Neuronal stem cell (in vitro differentiated cells): Measurements from ENCODE around the gene RSU1.

ENCODE experiments used
- DNase-seq: peaks from one replicate; pipeline ENCODE4 v3.0.0-alpha.2; 2013; ENCODE audit warnings: low spot score
- H2AFZ ChIP-seq: one replicate; pipeline ENCODE4 v1.6.1; 2013; ENCODE audit warnings: mild to moderate bottlenecking, low read length, inconsistent platforms
- H2AK5ac ChIP-seq: 2 replicates; pipeline ENCODE4 v1.6.1; 2013; ENCODE audit warnings: low read depth, mild to moderate bottlenecking, inconsistent platforms, low read length, moderate library complexity, mixed read lengths
- H2BK120ac ChIP-seq: 2 replicates; pipeline ENCODE4 v1.6.1; 2013; ENCODE audit warnings: low read depth, mild to moderate bottlenecking, inconsistent platforms, low read length, moderate library complexity, mixed read lengths
- H2BK12ac ChIP-seq: one replicate; pipeline ENCODE4 v1.6.1; 2013; ENCODE audit warnings: low read length, inconsistent platforms
- H2BK15ac ChIP-seq: 2 replicates; pipeline ENCODE4 v1.6.1; 2013; ENCODE audit warnings: mild to moderate bottlenecking, low read length, inconsistent platforms, mixed read lengths
- H2BK5ac ChIP-seq: one replicate; pipeline ENCODE4 v1.6.1; 2013; ENCODE audit warnings: inconsistent platforms, mild to moderate bottlenecking, low read length, moderate library complexity
- H3K14ac ChIP-seq: one replicate; pipeline ENCODE4 v1.6.1; 2013; ENCODE audit warnings: low read length, inconsistent platforms
- H3K18ac ChIP-seq: 2 replicates; pipeline ENCODE4 v1.6.1; 2013; ENCODE audit warnings: low read length, inconsistent platforms
- H3K23ac ChIP-seq: 2 replicates; pipeline ENCODE4 v1.6.1; 2013; ENCODE audit warnings: low read depth, mild to moderate bottlenecking, mixed read lengths, low read length, inconsistent platforms; ENCODE audit not compliant: poor library complexity
- H3K27ac ChIP-seq: replicated peaks from 3 replicates; pipeline ENCODE4 v1.5.1; 2013; ENCODE audit warnings: low read length, inconsistent platforms
- H3K27me3 ChIP-seq, 3 experiments: 2 replicates each; pipeline ENCODE4 v1.6.1; 2013; ENCODE audit warnings: low read length in 3 of 3, mild to moderate bottlenecking in 2 of 3, inconsistent platforms in 1 of 3, low read depth in 1 of 3, mixed read lengths in 1 of 3, moderate library complexity in 1 of 3; ENCODE audit not compliant: control insufficient read depth in 3 of 3, insufficient read depth in 3 of 3
- H3K36me3 ChIP-seq, 2 donors: replicated peaks in 1 of 2; 2 replicates each; pipeline ENCODE4 v1.6.1; 2013; ENCODE audit warnings: low read length in 2 of 2; ENCODE audit not compliant: control insufficient read depth in 2 of 2, insufficient read depth in 2 of 2
- H3K4ac ChIP-seq: 2 replicates; pipeline ENCODE4 v1.6.1; 2013; ENCODE audit warnings: inconsistent platforms, mild to moderate bottlenecking, low read length, moderate library complexity
- H3K4me1 ChIP-seq, 2 donors: 1 replicate in 1 of 2; 2 replicates in 1 of 2; pipeline ENCODE4 v1.6.1; 2013; ENCODE audit warnings: low read length in 2 of 2, low read depth in 1 of 2; ENCODE audit not compliant: control insufficient read depth in 2 of 2, insufficient read depth in 1 of 2
- H3K4me2 ChIP-seq: one replicate; pipeline ENCODE4 v1.6.1; 2013; ENCODE audit warnings: mild to moderate bottlenecking, low read length, inconsistent platforms; ENCODE audit not compliant: insufficient read depth, poor library complexity, severe bottlenecking
- H3K4me3 ChIP-seq, 2 donors: 2 replicates each; pipeline ENCODE4 v1.5.1; 2013; ENCODE audit warnings: low read length in 2 of 2, mild to moderate bottlenecking in 2 of 2, inconsistent platforms in 1 of 2, moderate library complexity in 1 of 2
- H3K79me1 ChIP-seq: one replicate; pipeline ENCODE4 v1.6.1; 2013; ENCODE audit warnings: low read depth, mild to moderate bottlenecking, inconsistent platforms, low read length, moderate library complexity
- H3K9ac ChIP-seq: one replicate; pipeline ENCODE4 v1.6.1; 2013; ENCODE audit warnings: mild to moderate bottlenecking, low read depth, low read length, inconsistent platforms; ENCODE audit not compliant: poor library complexity
- H3K9me3 ChIP-seq, 2 donors: replicated peaks in 1 of 2; 2 replicates each; pipeline versions ENCODE3 to v1.6.1; 2013; ENCODE audit warnings: low read length in 2 of 2, mild to moderate bottlenecking in 2 of 2, inconsistent platforms in 1 of 2, low read depth in 1 of 2, mixed read lengths in 1 of 2, moderate library complexity in 1 of 2; ENCODE audit not compliant: control insufficient read depth in 2 of 2, insufficient read depth in 1 of 2
- H4K8ac ChIP-seq: one replicate; pipeline ENCODE4 v1.6.1; 2013; ENCODE audit warnings: low read depth, mild to moderate bottlenecking, inconsistent platforms, low read length, moderate library complexity
- H4K91ac ChIP-seq: one replicate; pipeline ENCODE4 v1.6.1; 2013; ENCODE audit warnings: low read length, low read depth, mild to moderate bottlenecking, inconsistent platforms; ENCODE audit not compliant: poor library complexity
- WGBS, 2 donors: extraction: QIAGEN DNeasy Blood & Tissue Kit; methylation state at CpG; one replicate each; pipeline ENCODE4 v1.1.7; 2013; ENCODE audit warnings: missing lambda C conversion rate in 2 of 2, mixed read lengths in 1 of 2; ENCODE audit not compliant: insufficient read length in 2 of 2, insufficient replicate concordance in 1 of 2; ENCODE audit errors: extremely low coverage in 2 of 2; 5-methylcytosine and 5-hydroxymethylcytosine counted together

The RSU1 gene

DNA sequence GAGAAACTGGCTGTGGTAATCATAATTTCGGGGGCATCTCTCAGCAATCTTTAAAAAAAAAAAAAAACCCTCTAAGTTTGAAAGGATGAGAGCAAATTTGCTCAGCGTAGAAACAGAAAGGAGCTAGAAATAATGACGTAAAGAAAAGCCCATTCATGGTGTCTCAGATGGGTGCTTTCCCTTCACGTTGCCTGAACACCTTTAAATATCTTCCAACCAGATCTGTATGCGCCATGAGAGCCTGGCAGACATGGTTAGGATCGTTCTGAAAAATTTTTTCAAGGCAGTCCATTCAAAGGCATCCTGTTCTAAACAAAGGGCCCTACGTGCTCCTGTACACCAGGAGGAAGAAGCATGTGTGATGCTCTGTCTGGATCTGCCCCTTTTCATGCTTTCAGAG is 154.3 kb downstream of the RSU1 start:
- no CpG with 5 or more reads among the region's 7 CpGs for WGBS, 2 donors
- H3K9me3 ChIP-seq = no peaks in the 10 kb centered on the region
- H3K27ac ChIP-seq = no peak overlapping the region

GRCh38 chr10:16656895-16657294 is 160.3 kb downstream of the RSU1 start:
- H3K18ac ChIP-seq = no peak overlapping the region
- H3K27ac ChIP-seq = no peak overlapping the region
- H3K4me1 ChIP-seq = no peaks in the 10 kb centered on the region
- H2BK12ac ChIP-seq = no peak overlapping the region
- H4K91ac ChIP-seq = no peak overlapping the region
- H3K9ac ChIP-seq = no peak overlapping the region
- no peaks in the 10 kb centered on the region for H3K9me3 ChIP-seq
- H2AK5ac ChIP-seq = no peak overlapping the region
- no peak overlapping the region for H3K4ac ChIP-seq
- H3K4me3 ChIP-seq = no peak overlapping the region
- no peak overlapping the region for H4K8ac ChIP-seq
- no peaks in the 10 kb centered on the region for H3K36me3 ChIP-seq
- no CpG with 5 or more reads among the region's 3 CpGs for WGBS, 2 donors
- H3K27me3 ChIP-seq = no peaks in the 10 kb centered on the region
- no peak overlapping the region for H3K4me2 ChIP-seq
- H2BK5ac ChIP-seq = no peak overlapping the region
- H2BK15ac ChIP-seq = no peak overlapping the region
- no peak overlapping the region for H3K14ac ChIP-seq
- no peak for DNase-seq
- no peak overlapping the region for H2AFZ ChIP-seq
- H2BK120ac ChIP-seq = no peak overlapping the region
- no peak overlapping the region for H3K23ac ChIP-seq
- H3K79me1 ChIP-seq = peaks cover 2% of the 10 kb centered on the region

More for the DNA sequence above, 154.3 kb downstream of the RSU1 start:
- Histone ChIP-seq H2AFZ (no peak overlapping the region), H3K9ac (no peak overlapping the region), H3K4ac (no peak overlapping the region), H3K36me3 (no peaks in the 10 kb centered on the region), H4K91ac (no peak overlapping the region), H3K4me1 (no peaks in the 10 kb centered on the region), H3K4me2 (no peak overlapping the region), H3K27me3 (no peaks in the 10 kb centered on the region), H4K8ac (no peak overlapping the region), H3K4me3 (no peak overlapping the region), H3K23ac (no peak overlapping the region), H2BK15ac (no peak overlapping the region), H3K79me1 (no peaks in the 10 kb centered on the region), H3K14ac (no peak overlapping the region), H2BK120ac (no peak overlapping the region), H3K18ac (no peak overlapping the region), H2AK5ac (no peak overlapping the region), H2BK5ac (no peak overlapping the region), H2BK12ac (no peak overlapping the region)
- DNase-seq = no peak

DNA sequence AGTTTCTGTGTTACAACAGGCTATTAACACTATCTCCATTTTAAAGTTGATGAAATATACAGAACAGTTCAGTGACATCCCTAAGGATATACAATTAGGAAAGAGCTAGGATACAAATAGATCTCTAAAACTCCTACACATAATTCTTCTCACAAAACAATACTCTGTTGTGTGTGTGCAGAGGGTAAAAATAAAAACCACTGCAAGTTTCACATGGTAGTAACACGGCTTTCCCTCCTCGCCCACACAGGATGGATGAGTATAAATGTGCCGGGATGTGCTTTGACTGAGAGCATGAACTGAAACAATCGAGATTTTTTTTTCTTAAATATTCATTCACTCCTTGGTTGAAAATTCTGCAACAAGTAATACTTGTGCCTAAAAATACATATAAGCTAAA is 164.0 kb downstream of the RSU1 start:
- H4K91ac ChIP-seq = no peak overlapping the region
- H2BK15ac ChIP-seq = no peak overlapping the region
- no CpG with 5 or more reads among the region's 4 CpGs for WGBS, 2 donors
- H2BK5ac ChIP-seq = no peak overlapping the region
- H3K9me3 ChIP-seq = no peaks in the 10 kb centered on the region
- H3K14ac ChIP-seq = no peak overlapping the region
- H3K9ac ChIP-seq = no peak overlapping the region
- H3K79me1 ChIP-seq = peaks cover 2% of the 10 kb centered on the region
- no peaks in the 10 kb centered on the region for H3K36me3 ChIP-seq
- H3K18ac ChIP-seq = no peak overlapping the region
- H3K27me3 ChIP-seq = no peaks in the 10 kb centered on the region
- H3K27ac ChIP-seq = no peak overlapping the region
- no peak overlapping the region for H2AK5ac ChIP-seq
- H3K4me3 ChIP-seq = no peak overlapping the region
- H3K4me1 ChIP-seq = no peaks in the 10 kb centered on the region
- no peak overlapping the region for H4K8ac ChIP-seq
- H3K4me2 ChIP-seq = no peak overlapping the region
- no peak overlapping the region for H3K4ac ChIP-seq
- no peak overlapping the region for H2BK12ac ChIP-seq
- no peak for DNase-seq
- H2BK120ac ChIP-seq = no peak overlapping the region
- H3K23ac ChIP-seq = no peak overlapping the region
- no peak overlapping the region for H2AFZ ChIP-seq

DNA sequence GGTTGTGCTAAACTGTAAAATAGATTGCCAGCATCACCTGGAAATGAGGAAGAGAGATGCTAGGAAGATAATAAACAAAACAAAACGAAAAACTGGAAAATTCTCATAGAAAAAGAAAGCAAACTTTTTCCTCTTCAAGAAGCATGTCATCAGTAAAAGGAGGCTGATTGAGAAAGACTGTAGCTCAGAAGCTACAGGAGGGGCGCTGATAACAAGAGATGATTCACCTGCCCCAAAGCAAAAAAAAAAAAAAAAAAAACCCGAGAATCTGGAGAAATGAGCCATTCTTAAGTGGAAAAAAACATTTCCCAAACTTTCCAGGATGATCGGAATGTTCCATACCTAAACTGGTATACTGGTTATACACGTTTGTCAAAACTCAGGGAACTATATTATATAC is 165.1 kb downstream of the RSU1 start:
- H3K4me3 ChIP-seq = no peak overlapping the region
- no peak overlapping the region for H3K18ac ChIP-seq
- H3K4me1 ChIP-seq = no peaks in the 10 kb centered on the region
- H4K91ac ChIP-seq = no peak overlapping the region
- no peaks in the 10 kb centered on the region for H3K27me3 ChIP-seq
- no peak overlapping the region for H3K4ac ChIP-seq
- no peak for DNase-seq
- no peak overlapping the region for H3K23ac ChIP-seq
- no peak overlapping the region for H2AK5ac ChIP-seq
- no peak overlapping the region for H3K14ac ChIP-seq
- H3K27ac ChIP-seq = no peak overlapping the region
- WGBS, 2 donors = no CpG with 5 or more reads among the region's 5 CpGs
- no peak overlapping the region for H3K4me2 ChIP-seq
- no peaks in the 10 kb centered on the region for H3K9me3 ChIP-seq
- H2BK5ac ChIP-seq = no peak overlapping the region
- no peak overlapping the region for H2BK120ac ChIP-seq
- H4K8ac ChIP-seq = no peak overlapping the region
- H3K36me3 ChIP-seq = no peaks in the 10 kb centered on the region
- H3K9ac ChIP-seq = no peak overlapping the region
- no peak overlapping the region for H2BK15ac ChIP-seq
- peaks cover 2% of the 10 kb centered on the region for H3K79me1 ChIP-seq
- no peak overlapping the region for H2AFZ ChIP-seq
- H2BK12ac ChIP-seq = no peak overlapping the region
